NCI-H2107 treated with DMSO at 0.1 percent for 48 hours (cell line): ENCODE measurements around the gene C17orf100.

ENCODE experiments used
- DNase-seq: peaks from one replicate; lab custom pipeline; 2025; ENCODE audit not compliant: unreplicated experiment; lab: John Stamatoyannopoulos, UW

The C17orf100 gene

DNA sequence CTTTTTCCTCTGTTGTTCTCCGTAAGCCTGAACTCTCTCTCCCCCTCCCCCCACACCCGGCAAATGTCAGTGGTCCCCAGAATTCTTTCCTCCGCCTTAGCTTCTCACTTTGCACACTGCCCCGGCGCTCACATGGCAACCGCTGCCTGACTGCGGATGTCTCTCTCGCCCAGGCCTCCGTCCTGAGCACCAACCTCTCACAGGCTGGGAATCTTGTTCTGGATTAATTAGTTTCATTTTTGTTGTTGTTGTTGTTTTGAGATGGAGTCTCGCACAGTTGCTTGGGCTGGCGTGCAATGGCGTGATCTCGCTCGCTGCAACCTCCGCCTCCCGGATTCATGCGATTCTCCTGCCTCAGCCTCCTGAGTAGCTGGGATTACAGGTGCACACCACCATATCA is 16.7 kb downstream of the C17orf100 start:
- DNase-seq: no peak

DNA sequence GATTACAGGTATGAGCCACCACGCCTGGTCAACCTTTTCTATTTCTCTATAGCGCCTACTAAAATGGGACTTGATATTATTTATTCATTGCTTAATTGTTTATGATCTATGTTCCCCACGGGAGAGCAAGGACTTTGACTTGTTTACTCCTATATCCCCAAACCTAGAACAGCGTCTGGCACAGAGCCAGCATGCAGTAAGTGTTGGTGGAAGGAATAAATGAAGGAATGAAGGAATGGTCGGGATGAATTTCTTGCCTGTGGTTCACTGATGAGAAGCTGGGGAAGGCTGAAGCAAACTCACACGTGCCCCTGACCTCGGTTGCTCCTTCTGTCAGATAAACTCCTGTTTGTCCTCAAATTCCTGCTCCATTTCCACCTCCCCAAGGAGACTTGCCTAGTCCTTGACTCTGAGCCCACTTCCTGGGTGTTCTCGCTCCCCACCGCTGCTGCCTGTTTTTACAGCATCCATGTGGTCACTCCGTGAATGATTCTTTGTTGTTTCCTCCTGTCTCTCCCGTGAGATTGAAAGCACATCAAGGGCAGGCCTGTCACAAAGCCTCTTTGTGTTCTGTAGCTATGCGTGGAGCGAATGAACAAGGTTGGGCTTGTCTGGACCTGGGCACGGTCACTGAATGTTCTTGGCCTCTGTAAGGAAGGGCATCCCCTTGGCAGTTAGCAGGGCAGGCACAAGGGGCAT is 17.3 kb downstream of the C17orf100 start:
- DNase-seq: no peak

- DNase-seq: no peak
Observed at GRCh38 chr17:6669479-6670212, 18.1 kb downstream of the C17orf100 start.

DNA sequence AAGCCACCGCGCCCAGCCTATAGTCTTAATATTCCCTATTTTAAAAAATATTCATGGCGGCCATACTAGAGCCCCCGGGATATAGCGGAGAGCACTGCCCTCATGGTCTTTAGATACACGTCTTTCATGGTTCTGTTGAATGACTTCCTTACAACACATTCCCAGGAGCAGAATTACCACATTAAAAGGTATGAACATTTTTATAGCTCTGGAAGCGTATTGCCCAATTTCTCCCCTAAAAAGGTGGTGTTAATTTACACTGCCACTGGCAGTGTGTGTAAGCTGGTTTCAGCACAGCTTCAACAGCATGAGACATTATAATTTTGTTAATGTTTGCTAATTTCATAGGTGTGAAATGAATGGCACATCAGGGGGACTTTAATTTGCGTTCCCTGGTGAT is 19.0 kb downstream of the C17orf100 start:
- DNase-seq: no peak

DNA sequence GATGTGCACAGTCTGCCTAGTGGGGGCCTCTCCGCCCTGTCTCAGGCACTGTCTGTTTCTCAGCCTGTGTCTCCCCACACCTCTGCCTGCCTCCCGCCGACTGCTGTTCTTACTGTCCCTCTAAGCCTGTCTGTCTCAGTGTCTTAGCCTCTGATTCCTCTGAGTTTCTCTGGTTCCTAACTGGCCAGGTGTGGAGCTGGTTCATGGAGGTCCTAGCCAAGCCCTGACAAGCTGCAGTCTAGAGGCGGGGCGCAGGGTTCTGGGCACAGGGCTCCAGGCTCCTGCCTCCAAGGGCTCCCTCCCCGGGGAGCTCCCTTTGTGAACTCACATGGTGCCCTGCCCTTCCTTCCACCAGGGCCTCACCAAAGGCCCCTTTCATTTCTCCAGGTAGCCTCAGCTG is 19.4 kb downstream of the C17orf100 start:
- no peak for DNase-seq

DNA sequence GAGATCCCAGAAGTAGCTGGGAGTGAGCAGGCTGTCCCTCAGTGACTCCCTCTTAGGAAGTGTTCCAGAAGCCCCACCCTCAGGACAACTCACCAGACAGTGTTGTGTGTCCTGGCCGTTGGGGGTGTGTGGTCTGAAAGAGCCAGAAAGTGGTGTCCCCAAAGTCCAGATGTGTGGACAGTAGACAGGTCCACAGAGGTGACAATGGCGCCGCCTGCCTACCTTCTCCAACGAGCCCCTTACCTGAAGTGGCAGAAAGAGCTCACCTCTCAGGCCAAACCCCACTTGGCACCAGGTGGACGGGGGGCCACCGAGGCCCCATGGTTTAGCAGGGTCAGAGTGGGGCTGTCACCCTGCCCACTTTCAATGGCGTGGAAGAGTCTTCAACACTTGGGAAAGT is 19.9 kb downstream of the C17orf100 start:
- no peak for DNase-seq

DNA sequence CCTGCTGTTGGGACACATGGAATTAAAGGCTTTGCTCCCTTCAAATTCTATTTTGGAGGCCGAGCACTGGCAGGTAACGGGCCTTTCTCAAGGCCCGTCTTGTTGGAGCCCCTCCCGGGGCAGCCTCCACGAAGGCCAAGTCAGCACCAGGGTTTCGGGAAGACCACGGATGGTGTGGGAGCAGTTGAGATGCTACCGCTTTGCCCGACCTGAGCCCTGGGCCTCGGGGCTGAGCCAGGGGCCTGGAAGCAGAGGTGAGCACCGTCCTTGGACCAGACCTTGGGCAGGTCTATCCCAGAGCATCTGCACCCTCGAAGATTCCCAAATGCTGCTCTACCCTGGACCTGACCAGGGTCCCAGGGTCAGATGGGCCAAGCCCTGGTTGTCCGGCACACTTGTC is 23.0 kb downstream of the C17orf100 start:
- no peak for DNase-seq

- DNase-seq: no peak
Observed at GRCh38 chr17:6675201-6675825, 23.8 kb downstream of the C17orf100 start.

DNA sequence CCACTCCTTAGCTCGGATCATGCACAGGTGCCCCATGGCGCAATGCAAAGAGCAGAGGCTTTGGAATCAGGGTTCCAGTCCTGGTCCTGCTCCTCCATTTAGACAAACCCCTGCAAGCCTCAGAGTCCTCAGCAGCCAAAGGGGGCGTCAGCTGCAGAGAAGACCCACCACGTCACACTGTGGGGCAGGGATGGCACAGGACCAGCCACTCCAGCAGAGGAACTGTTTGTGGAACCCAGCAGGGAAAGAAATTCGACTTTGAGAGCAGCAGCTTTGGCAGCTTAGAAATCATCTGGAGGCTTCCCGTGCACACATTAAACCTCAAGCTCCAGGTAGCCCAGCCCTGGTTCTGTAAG is 25.2 kb downstream of the C17orf100 start:
- DNase-seq: no peak

- DNase-seq: peak; percentile 10
Observed at GRCh38 chr17:6677158-6677831, 25.7 kb downstream of the C17orf100 start.

DNA sequence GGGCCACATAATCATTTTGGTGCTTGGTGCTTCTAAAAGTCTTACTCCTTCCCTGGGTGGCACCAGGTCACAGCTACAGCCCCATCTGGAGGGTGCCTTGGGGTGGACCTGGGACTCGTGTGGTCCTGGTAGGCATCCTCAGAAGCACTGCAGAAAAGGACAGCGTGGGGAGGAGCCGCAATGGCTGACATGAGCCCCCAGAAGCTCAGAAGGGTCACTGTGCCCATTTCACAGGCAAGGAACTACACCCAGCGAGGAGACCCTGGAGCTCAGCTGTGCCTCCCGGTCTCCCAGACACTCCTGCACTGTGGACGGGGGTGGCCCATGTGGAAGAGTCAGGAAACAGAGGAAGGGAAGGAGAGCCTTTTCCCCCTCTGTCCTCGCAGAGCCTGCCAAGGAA is 26.4 kb downstream of the C17orf100 start:
- no peak for DNase-seq

DNA sequence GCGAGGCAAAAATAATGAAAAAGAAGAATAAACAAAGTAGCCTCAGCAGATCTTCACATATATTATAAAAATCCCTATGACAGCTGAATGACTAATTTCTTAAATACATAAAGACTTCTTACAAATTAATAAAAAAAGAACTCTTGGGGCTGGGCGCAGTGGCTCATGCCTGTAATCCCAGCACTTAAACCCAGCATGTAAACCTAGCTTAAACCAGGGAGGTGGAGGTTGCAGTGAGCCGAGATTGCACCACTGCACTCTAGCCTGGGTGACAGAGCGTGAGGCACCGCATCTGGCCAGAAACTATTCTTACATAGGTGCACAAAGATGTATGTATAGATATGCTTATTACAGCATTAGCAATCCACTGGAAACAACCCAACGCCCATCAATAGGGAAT is 27.7 kb downstream of the C17orf100 start:
- no peak for DNase-seq

DNA sequence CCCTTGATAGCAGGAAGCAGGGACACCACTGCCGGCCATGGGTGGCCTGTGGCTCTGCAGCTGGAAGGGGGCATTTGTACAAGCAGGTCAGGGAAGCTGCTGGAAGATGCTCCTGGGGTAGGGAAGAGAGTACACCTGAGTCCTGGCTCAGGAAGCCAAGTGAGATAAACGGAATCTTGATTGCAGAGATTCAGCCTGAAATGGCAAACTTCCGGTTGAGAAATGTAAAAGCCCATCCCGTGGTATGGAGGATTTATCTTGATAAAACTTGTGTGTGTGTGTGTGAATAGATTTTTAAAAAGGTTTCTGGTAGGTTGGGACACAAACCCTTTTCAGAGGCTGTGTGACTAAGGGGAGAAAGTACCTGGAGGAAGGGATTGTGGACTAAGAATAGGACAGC is 29.6 kb downstream of the C17orf100 start:
- no peak for DNase-seq

- DNase-seq: no peak
Observed at GRCh38 chr17:6681671-6682070, 30.1 kb downstream of the C17orf100 start.

- DNase-seq: no peak
Observed at GRCh38 chr17:6682339-6682738, 30.8 kb downstream of the C17orf100 start.

DNA sequence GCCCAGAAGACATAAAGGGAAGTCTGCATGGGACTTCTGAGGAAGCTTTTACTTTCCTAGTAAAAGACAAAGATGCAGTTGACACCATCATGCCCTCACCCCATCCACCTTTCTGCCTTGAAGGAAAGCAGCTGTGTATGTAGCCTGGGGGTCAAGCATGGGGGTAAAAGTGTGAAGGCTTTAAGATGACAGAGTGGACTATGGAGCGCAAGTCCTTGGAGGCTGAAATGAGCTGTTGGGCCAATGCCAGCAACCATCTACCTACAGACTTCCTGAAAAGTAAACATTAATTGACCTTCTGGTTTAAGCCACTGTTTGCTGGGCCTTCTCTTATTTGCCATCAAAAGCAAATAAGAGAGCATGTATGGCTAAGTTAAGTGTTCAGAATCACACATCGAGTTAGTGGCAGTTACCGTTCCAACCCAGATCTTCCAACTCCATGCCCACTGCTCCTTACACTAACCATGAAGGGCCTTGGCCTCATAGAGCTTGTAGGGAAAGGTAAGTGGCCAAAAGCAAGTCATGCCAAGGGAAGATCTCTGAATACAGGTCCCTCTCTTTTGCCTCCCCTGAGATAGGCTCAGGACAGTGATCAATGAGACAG is 31.6 kb downstream of the C17orf100 start:
- no peak for DNase-seq

GRCh38 chr17:6683730-6684459 is 32.3 kb downstream of the C17orf100 start:
- DNase-seq: no peak

GRCh38 chr17:6684460-6684783 is 32.9 kb downstream of the C17orf100 start:
- DNase-seq: no peak

DNA sequence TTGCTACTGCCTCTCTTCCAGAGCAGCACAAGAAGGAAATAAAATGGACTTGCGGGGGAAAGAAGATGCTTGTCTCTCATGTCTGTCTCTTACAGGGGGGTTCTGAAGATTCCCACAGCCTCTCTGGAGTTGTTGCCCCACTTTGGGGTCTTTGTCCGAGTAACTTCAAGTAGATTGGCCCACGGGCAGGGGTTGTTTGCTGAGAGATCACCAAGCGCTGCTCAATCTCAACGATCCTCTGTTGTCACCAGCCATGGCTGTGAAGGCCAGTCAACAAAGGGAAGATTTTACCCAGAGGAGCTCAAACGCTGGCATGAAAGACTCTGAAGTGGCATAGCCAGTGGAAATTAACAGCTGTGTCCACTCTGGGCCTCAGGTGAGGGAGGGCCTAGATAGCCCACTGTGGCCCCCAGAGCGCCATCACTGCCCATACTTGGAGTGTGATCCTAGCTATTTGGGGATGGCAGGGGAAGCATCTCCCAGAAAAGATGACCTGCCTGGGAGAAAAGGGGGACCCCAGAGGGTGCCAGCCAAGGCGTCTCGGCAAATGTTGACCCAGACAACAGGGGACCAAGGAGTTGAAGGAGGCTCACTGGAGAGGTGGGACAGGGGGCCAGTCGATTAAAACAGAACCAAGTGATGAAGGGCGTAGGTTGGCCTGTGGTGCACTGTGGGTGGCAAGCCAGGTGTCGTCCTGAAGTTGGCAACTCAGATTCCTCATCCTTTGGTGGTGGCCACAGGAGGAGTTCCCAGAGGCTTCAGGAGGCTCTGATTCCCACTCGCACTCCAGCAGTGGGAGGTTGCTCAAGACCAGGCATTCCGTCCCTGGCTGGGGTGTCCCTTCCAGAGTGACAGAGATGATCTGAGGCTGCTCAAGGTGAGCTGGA is 33.6 kb downstream of the C17orf100 start:
- DNase-seq: no peak

GRCh38 chr17:6686026-6686425 is 34.5 kb downstream of the C17orf100 start:
- no peak for DNase-seq
